ENCODE data around the gene PLK2.

Gene PLK2

DNA sequence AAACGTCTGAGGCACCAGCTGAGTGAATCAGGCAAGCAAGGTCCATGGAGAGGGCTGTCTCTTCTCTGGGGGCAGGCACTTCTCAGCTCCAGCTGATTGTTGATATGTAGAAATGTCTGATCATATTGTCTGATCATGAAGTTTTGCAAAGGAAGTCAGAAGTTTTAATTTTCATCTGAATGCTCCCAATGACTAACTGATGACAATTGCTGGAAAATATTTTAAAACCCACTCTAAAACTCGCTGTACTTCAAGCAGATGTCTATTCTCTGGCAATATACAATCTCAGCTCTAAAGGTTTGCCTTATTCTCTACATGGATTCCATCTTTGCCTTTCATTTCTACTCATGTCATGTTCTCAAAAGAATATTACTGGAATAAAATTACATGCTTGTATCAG, 12.7 kb downstream of the PLK2 start:
- DNase-seq = no peak

GRCh38 chr5:58446024-58446423, 13.9 kb downstream of the PLK2 start:
- no peak for DNase-seq

- no peak for DNase-seq
Observed at GRCh38 chr5:58444805-58445204, 15.1 kb downstream of the PLK2 start.

DNA sequence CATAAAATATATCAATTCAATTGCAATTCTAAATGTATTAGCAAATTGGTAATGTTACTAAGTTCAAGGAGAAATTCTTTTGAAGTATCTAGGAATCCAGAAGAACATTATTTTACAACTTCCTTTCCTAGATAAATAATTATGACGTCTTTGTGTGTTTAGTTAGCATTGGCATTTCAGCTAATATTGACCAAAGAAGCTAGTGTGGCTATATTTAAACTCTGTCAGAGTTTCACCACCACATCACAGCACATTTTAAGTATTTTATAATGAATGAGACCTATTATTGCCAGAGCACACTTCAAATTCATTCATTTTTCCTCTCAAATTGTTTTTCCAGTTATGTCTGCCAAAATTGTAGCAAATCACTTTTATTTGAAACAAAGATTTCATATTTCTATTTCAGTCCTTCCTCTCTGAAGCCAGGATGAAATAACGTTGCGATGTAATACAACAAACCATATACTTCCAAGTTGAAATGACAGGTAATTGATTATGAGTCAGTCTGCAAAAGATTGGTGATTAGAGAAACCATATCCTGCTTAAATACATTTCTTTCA, 18.9 kb downstream of the PLK2 start:
- no peak for DNase-seq

- no peak for DNase-seq
Observed at GRCh38 chr5:58439094-58439644, 20.7 kb downstream of the PLK2 start.

DNA sequence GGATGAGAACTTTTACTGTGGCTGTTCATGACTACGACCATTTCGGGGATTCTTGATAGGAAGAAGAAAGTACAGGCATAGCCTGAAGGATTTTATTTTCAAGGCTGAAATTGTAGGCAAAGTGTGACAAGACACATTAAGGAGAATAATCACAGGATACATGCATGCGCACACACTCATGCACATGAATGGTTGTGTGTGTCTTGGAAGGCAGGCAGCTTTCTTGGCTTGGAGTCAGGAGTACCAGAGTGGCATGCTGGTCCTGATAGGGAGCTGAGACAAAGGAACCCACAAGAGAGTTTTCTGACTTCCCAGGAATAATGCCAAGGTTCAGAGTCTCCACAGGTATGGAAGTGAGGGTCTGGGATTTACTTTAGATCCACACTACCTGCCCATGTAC, 22.2 kb downstream of the PLK2 start:
- no peak for DNase-seq

- DNase-seq = no peak
Observed at GRCh38 chr5:58431832-58432231, 28.1 kb downstream of the PLK2 start.

GRCh38 chr5:58412932-58413331, 47.0 kb downstream of the PLK2 start:
- DNase-seq = no peak

GRCh38 chr5:58412081-58412480, 47.8 kb downstream of the PLK2 start:
- no peak for DNase-seq

GRCh38 chr5:58411372-58411771, 48.5 kb downstream of the PLK2 start:
- no peak for DNase-seq

DNA sequence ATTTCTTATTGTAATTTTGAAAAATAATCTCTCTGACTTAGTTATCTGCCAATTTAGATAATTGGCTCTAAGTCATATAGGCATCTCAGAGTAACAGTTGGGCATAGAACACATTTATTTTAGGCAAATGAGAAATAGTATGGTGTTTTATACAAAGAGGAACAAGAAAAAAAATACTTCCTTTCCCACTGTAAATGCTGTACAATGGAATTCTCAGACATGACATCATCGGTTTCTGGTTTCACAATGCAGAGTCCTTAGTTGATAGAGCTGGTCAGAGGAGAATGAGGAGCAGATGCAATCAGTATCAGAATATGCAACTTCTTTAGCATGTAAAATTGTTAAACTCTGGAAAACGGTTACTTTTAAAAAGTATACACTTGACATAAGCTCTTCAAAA, 49.4 kb downstream of the PLK2 start:
- DNase-seq = no peak

DNA sequence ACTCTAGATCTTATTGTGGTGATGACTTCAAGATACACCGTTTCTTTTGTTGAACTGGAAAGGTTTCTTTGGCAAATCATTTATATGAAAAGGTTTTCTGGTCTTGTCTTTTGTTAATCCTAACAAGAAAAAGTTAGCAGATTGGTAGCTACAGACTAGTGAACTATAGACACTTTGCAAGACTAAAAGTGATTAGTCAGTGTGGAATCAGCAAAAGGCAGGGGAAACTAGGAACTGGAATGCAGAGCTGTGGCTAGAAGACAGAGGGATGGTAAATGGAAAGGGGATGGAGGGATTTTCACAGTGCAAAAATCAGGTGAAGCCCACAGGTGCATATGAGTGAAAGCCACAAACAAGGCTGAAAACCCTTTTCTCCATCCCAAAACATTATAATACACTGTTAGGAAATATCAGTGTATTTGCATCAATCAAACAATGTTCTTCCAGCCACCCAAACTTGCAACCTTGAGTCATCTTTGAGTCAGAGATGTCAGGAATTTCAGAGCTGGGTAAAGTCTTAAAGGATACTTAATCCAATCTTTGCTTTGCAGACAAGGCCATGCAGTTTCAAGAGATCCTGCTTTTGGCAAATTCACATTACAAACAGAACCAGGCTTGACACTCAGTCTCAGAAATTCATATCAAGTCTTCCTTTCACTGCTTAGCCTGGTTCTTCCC, 52.7 kb downstream of the PLK2 start:
- no peak for DNase-seq

DNA sequence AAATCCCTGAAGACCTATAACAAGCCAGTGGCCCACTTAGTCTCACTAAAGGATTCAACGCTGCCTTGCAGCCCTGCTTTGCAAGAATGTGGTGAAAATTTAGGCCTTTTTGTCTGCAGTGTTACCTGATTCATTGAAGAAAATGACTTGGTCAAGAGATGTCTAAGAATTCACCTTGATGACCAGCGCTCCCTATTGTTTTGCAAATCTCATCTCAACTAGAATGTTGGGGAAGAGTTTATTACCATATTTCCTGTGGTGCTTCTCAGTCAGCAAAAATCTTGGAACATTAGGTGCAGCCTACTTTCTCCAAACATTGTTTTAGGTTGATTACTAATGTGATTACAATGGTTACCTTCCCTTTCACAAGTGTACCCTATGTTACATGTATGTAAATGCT, 53.5 kb downstream of the PLK2 start:
- DNase-seq = no peak

- DNase-seq = no peak
Observed at GRCh38 chr5:58405175-58405574, 54.7 kb downstream of the PLK2 start.

- DNase-seq = no peak
Observed at GRCh38 chr5:58404734-58405133, 55.2 kb downstream of the PLK2 start.
